Mucosa of descending colon (tissue), 3 donors: ENCODE data around the gene EYA4. TPM values are rescaled to one million over a fixed set of nuclear protein-coding genes. Genes with fewer than 3 reads are reported as not detected.

Source experiments
- ATAC-seq: fragments of 200-7000 bp; cut with Tn5 transposase; one replicate; pipeline ENCODE4 v1.9.1; 2020; ENCODE audit warnings: mild to moderate bottlenecking, moderate library complexity
- DNase-seq, 3 donors: peaks; one replicate each; pipeline ENCODE4 v3.0.0-alpha.2; 2020
- H3K36me3 ChIP-seq: fragments of 200-600 bp; one replicate; pipeline ENCODE4 v1.8.0; 2021; ENCODE audit warnings: low read depth, mild to moderate bottlenecking
- H3K4me1 ChIP-seq: fragments of 200-600 bp; one replicate; pipeline ENCODE4 v1.8.0; 2021; ENCODE audit warnings: low read depth, mild to moderate bottlenecking
- H3K4me3 ChIP-seq: fragments of 200-600 bp; one replicate; pipeline ENCODE4 v1.8.0; 2021; ENCODE audit warnings: mild to moderate bottlenecking
- H3K9me3 ChIP-seq: fragments of 200-600 bp; one replicate; pipeline ENCODE4 v1.8.0; 2021; ENCODE audit warnings: mild to moderate bottlenecking
- CTCF ChIP-seq: fragments of 200-600 bp; IDR thresholded peaks from one replicate; pipeline ENCODE4 v1.8.0; 2022; ENCODE audit warnings: antibody characterized with exemption, mild to moderate bottlenecking
- intact Hi-C, 2 donors: fragments of 100-400 bp; cut with DNase I in 1 of 2; cut with micrococcal nuclease in 1 of 2; formaldehyde crosslinking; loops; one replicate each; pipeline versions ENCODE4 v1.11.0 to v1.11.1; 2022; cut with DNase I, micrococcal nuclease
- total RNA-seq, 3 donors: library from RNA; stranded (reverse); fragmentation: NEBNext Ultra II Directional in 2 of 3; extraction: Animal tissue kit (Norgen Biotek cat#: 25700) in 2 of 3; gene quantifications; one replicate each; pipeline versions ENCODE4 v1.2.1 to v1.2.4, GENCODE V29; 2021 to 2023
- donor health status: DM: no; HTN: no; CAD: no; lungs with moderate emphysema.
- donor health status: DM: no; HTN: no; CAD: no.
- donor health status: DM: no; HTN: yes; CAD: no.

The EYA4 gene
- total RNA-seq, 3 donors from 2014 or later = 0.41 to 0.66 TPM; not detected in 1

DNA sequence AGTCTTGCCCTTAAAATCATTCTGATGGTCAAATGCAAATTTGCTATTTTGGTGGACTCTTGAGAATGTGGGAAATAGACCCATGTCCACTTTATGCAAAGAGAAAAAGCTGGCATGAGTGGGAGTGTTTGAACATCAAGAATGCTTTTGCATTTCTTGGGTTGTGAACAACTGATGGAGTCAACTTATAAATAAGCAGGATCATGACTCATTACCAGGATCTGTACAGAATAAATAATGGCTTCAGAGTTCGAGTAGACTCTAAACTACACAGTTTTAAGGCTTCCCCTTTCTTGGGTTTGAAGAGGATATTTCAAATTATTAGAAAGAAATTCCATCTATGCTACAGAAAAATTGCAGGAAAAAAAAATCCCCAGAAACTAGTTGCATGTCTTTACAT, 195.5 kb downstream of the EYA4 start:
- DNase-seq (no peak), ATAC-seq (no peak)
- no peaks in the 10 kb centered on the region for H3K9me3 ChIP-seq
- no peak for TF ChIP-seq CTCF
- no peaks in the 10 kb centered on the region for H3K4me1 ChIP-seq
- intact Hi-C loops = no loop called here
- no peaks in the 10 kb centered on the region for H3K36me3 ChIP-seq
- no peak overlapping the region for H3K4me3 ChIP-seq

- Histone ChIP-seq H3K4me1 (no peaks in the 10 kb centered on the region), H3K36me3 (no peaks in the 10 kb centered on the region), H3K9me3 (no peaks in the 10 kb centered on the region), H3K4me3 (no peak overlapping the region)
- intact Hi-C loops = no loop called here
- no peak for DNase-seq
- no peak for ATAC-seq
- TF ChIP-seq CTCF = no peak
Observed at GRCh38 chr6:133441491-133441890, 200.3 kb downstream of the EYA4 start.

- Histone ChIP-seq H3K4me1 (no peaks in the 10 kb centered on the region), H3K36me3 (no peaks in the 10 kb centered on the region), H3K9me3 (no peaks in the 10 kb centered on the region), H3K4me3 (no peak overlapping the region)
- DNase-seq = no peak
- ATAC-seq = no peak
- no peak for TF ChIP-seq CTCF
- intact Hi-C loops = no loop called here
Observed at GRCh38 chr6:133446789-133447188, 205.6 kb downstream of the EYA4 start.

DNA sequence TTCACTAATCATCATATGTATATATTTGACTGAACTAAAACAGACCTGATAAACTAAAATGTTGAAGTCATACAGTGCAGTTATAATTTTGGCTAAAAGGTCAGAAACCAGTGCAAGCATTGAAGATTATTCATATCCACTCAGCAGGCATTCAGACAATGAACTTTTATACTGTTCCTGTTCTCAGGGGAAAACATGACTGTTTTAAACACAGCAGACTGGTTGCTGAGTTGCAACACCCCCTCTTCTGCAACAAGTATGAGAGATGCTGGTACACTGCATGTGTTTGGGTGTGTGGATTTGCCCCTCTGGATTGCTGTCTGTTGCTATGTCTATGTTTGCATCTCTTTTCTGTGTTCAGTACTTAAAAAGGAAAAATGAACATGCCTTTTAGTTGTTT, 206.8 kb downstream of the EYA4 start:
- DNase-seq (no peak), ATAC-seq (no peak)
- no peak overlapping the region for H3K4me3 ChIP-seq
- H3K4me1 ChIP-seq = no peaks in the 10 kb centered on the region
- intact Hi-C loops = no loop called here
- no peaks in the 10 kb centered on the region for H3K36me3 ChIP-seq
- TF ChIP-seq CTCF = no peak
- H3K9me3 ChIP-seq = no peaks in the 10 kb centered on the region

- no peaks in the 10 kb centered on the region for H3K4me1 ChIP-seq
- H3K9me3 ChIP-seq = no peaks in the 10 kb centered on the region
- ATAC-seq = no peak
- intact Hi-C loops = no loop called here
- no peaks in the 10 kb centered on the region for H3K36me3 ChIP-seq
- no peak for TF ChIP-seq CTCF
- no peak for DNase-seq
- no peak overlapping the region for H3K4me3 ChIP-seq
Observed at GRCh38 chr6:133456439-133456838, 215.3 kb downstream of the EYA4 start.

DNA sequence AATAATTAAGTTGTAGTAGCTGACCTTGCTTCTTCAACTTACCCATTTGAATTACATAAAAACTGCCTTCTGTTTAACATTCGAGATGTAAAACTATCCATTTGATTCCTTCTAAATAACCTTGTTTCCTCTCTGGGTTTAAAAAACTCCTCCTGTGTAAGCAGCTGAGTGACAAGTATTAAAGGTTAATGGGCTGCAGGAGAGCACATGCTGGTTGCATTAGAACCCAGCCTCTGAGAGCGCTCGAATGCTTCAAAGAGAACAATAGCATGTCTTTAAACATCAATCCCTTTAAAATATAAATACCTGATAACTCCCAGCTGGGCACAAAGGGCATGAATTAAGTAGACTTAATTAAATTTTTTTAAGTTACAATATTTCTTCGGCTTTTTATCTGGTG, 215.8 kb downstream of the EYA4 start:
- no peak for DNase-seq
- no peak overlapping the region for H3K4me3 ChIP-seq
- no peak for TF ChIP-seq CTCF

More for the DNA sequence above, 215.8 kb downstream of the EYA4 start:
- Histone ChIP-seq H3K36me3 (no peaks in the 10 kb centered on the region), H3K9me3 (no peaks in the 10 kb centered on the region), H3K4me1 (no peaks in the 10 kb centered on the region)
- no peak for ATAC-seq
- intact Hi-C loops = no loop called here
